ENCODE data around the gene LIG3. TPM values are rescaled to one million over a fixed set of nuclear protein-coding genes. Genes with fewer than 3 reads are reported as not detected.

Gene LIG3
- total and polyA plus RNA-seq, 2 donors (not counting 1 experiment from before 2014, with no cell fraction given): 19.4 to 28.2 TPM

GRCh38 chr17:35011671-35012216, 31.4 kb downstream of the LIG3 start:
- no peaks in the 10 kb centered on the region for H3K79me2 ChIP-seq (ENCODE audit: control insufficient read depth, insufficient read depth, low read length)
- TF ChIP-seq EZH2 (IDR thresholded peaks at IDR 0.05; ENCODE audit: low read length, missing control alignments) (no peak), CTCF (conservative IDR thresholded peaks at IDR 0.05 in 1 of 2, IDR thresholded peaks at IDR 0.05 in 1 of 2; ENCODE audit: low read depth in 1 of 2, low read length in 2 of 2) (no peak)
- no peak overlapping the region for H3K9ac ChIP-seq (ENCODE audit: insufficient read depth, low read length)
- no peaks in the 10 kb centered on the region for H3K9me3 ChIP-seq (ENCODE audit: control insufficient read depth, insufficient read depth, low read depth, low read length)
- no peak overlapping the region for H3K4me3 ChIP-seq (replicated peaks in 1 of 4; ENCODE audit: control extremely low read depth in 1 of 4, insufficient read depth in 1 of 4, low read depth in 3 of 4, low read length in 4 of 4)
- no peak for DNase-seq (ENCODE audit: low read depth in 2 of 2)
- H3K27me3 ChIP-seq (ENCODE audit: control insufficient read depth, insufficient read depth, low read length): no peaks in the 10 kb centered on the region
- H3K27ac ChIP-seq (ENCODE audit: insufficient read depth, low read length): no peak overlapping the region
- no peak overlapping the region for H3K4me2 ChIP-seq (ENCODE audit: extremely low read depth, insufficient read depth, low read length)
- no peaks in the 10 kb centered on the region for H3K4me1 ChIP-seq (ENCODE audit: control insufficient read depth, extremely low read depth, insufficient read depth, low read length)
- no peaks in the 10 kb centered on the region for H4K20me1 ChIP-seq (ENCODE audit: control insufficient read depth, extremely low read depth, insufficient read depth, low read length)
- H2AFZ ChIP-seq (ENCODE audit: low read length): no peak overlapping the region
- H3K36me3 ChIP-seq (ENCODE audit: control insufficient read depth, insufficient read depth, low read length): peaks cover 7% of the 10 kb centered on the region

- no peaks in the 10 kb centered on the region for H3K9me3 ChIP-seq (ENCODE audit: control insufficient read depth, insufficient read depth, low read depth, low read length)
- no peaks in the 10 kb centered on the region for H3K79me2 ChIP-seq (ENCODE audit: control insufficient read depth, insufficient read depth, low read length)
- H4K20me1 ChIP-seq (ENCODE audit: control insufficient read depth, extremely low read depth, insufficient read depth, low read length): no peaks in the 10 kb centered on the region
- H3K27ac ChIP-seq (ENCODE audit: insufficient read depth, low read length): no peak overlapping the region
- no peak overlapping the region for H3K9ac ChIP-seq (ENCODE audit: insufficient read depth, low read length)
- H3K36me3 ChIP-seq (ENCODE audit: control insufficient read depth, insufficient read depth, low read length): peaks cover 1% of the 10 kb centered on the region
- TF ChIP-seq EZH2 (IDR thresholded peaks at IDR 0.05; ENCODE audit: low read length, missing control alignments) (no peak), CTCF (conservative IDR thresholded peaks at IDR 0.05 in 1 of 2, IDR thresholded peaks at IDR 0.05 in 1 of 2; ENCODE audit: low read depth in 1 of 2, low read length in 2 of 2) (no peak)
- no peak overlapping the region for H2AFZ ChIP-seq (ENCODE audit: low read length)
- no peak for DNase-seq (ENCODE audit: low read depth in 2 of 2)
- H3K27me3 ChIP-seq (ENCODE audit: control insufficient read depth, insufficient read depth, low read length): no peaks in the 10 kb centered on the region
- H3K4me2 ChIP-seq (ENCODE audit: extremely low read depth, insufficient read depth, low read length): no peak overlapping the region
- H3K4me3 ChIP-seq (replicated peaks in 1 of 4; ENCODE audit: control extremely low read depth in 1 of 4, insufficient read depth in 1 of 4, low read depth in 3 of 4, low read length in 4 of 4): no peak overlapping the region
- H3K4me1 ChIP-seq (ENCODE audit: control insufficient read depth, extremely low read depth, insufficient read depth, low read length): no peaks in the 10 kb centered on the region
Observed at GRCh38 chr17:35016369-35016768, 36.1 kb downstream of the LIG3 start.

GRCh38 chr17:35017021-35017420, 36.7 kb downstream of the LIG3 start:
- H3K4me2 ChIP-seq (ENCODE audit: extremely low read depth, insufficient read depth, low read length): no peak overlapping the region
- no peaks in the 10 kb centered on the region for H4K20me1 ChIP-seq (ENCODE audit: control insufficient read depth, extremely low read depth, insufficient read depth, low read length)
- TF ChIP-seq CTCF (conservative IDR thresholded peaks at IDR 0.05 in 1 of 2, IDR thresholded peaks at IDR 0.05 in 1 of 2; ENCODE audit: low read depth in 1 of 2, low read length in 2 of 2) (no peak), EZH2 (IDR thresholded peaks at IDR 0.05; ENCODE audit: low read length, missing control alignments) (no peak)
- DNase-seq (ENCODE audit: low read depth in 2 of 2): no peak
- no peak overlapping the region for H3K4me3 ChIP-seq (replicated peaks in 1 of 4; ENCODE audit: control extremely low read depth in 1 of 4, insufficient read depth in 1 of 4, low read depth in 3 of 4, low read length in 4 of 4)
- H3K27me3 ChIP-seq (ENCODE audit: control insufficient read depth, insufficient read depth, low read length): no peaks in the 10 kb centered on the region
- no peak overlapping the region for H2AFZ ChIP-seq (ENCODE audit: low read length)
- H3K9ac ChIP-seq (ENCODE audit: insufficient read depth, low read length): no peak overlapping the region
- no peak overlapping the region for H3K27ac ChIP-seq (ENCODE audit: insufficient read depth, low read length)
- no peaks in the 10 kb centered on the region for H3K4me1 ChIP-seq (ENCODE audit: control insufficient read depth, extremely low read depth, insufficient read depth, low read length)
- H3K36me3 ChIP-seq (ENCODE audit: control insufficient read depth, insufficient read depth, low read length): peaks cover 1% of the 10 kb centered on the region
- H3K79me2 ChIP-seq (ENCODE audit: control insufficient read depth, insufficient read depth, low read length): no peaks in the 10 kb centered on the region
- H3K9me3 ChIP-seq (ENCODE audit: control insufficient read depth, insufficient read depth, low read depth, low read length): no peaks in the 10 kb centered on the region

Measured in fibroblast of lung (primary cell).